ENCODE data around the gene AKNA.

The AKNA gene

DNA sequence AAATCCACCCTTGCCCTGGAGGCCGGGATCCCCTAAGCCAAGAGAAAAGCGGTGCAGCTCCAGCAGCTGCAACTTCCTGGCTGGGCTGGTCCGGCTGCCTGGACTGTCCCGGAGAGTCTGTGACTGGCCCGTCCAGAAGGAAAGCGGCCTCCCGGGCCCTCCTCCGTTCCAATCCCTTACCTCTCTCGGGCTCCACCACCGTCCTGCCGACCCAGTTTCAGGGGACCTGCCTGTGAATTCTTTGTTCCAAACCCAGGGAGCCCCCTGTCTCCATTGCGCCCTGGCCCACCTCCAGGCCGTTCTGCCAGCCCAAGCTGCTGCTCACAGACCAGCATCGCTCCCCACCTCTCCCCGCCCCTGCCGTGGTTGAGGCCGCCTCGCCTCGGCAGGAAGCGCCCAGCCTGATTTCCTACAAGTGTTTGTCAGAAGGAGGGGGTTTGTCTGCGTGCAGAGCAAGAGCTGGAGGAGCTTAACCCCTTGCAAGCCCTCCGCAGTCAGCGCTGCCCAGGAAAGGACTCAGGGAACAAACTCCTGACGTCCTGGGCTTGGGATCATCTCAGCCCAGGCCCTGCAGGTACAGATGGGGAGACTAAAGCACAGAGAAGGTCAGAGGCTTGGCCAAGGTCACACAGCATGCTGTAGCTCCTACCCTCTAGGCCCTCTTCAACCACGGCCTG, at the start of gene AKNA:
Gene AKNA, minus strand, starts transcription at position 303 of the 677 bp plus-strand sequence. CDS start 6,649 bp downstream, outside the sequence.
- DNase-seq: peak; percentile 74 to 85 (median 78)

DNA sequence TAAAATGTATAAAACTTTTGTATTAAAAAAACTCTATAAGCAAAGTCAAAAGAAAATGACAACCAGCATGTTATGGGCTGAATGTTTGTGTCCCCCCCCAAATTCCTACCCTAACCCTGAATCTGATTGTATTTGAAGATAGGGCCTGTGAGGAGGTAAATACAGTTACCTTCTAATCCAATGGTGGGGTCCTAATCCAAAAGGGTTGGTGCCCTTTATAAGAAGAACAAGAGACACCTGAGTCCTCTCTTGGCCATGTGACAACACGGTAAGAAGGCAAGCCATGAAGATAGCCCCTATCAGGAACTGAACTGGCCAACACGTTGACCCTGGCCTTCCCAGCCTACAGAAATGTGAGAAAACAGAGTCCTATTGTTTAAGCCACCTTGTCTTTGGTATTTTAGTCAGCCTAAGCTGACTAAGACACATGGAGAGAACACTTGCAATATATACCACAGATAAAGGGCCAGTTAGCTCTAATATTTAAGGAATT, 49.7 kb upstream of the AKNA start:
- DNase-seq: no peak

DNA sequence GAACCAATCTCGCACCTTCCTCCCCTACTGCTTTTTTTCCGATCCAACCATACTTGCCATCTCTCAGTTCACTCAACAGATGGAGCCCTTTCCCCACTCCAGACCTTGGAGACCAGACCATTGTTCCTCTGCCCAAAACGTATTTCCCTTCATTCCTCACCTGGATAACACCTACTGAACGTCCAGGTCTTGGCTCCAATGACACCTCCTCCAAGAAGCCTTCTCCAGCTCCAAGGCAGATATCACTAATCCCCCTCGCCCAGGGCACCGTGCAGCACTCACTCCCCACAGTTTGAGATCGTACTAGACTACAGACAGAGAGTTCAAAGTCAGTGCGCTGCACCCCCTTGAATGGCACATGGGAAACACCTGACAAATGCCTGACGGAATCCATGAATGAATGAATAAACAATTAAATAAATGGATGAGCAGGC, 47.1 kb upstream of the AKNA start:
- peak in 2 of 6 experiments; percentile 4 to 10 for DNase-seq

GRCh38 chr9:114433720-114434255, 46.0 kb upstream of the AKNA start:
- DNase-seq: peak in 1 of 6 experiments; percentile 14

DNA sequence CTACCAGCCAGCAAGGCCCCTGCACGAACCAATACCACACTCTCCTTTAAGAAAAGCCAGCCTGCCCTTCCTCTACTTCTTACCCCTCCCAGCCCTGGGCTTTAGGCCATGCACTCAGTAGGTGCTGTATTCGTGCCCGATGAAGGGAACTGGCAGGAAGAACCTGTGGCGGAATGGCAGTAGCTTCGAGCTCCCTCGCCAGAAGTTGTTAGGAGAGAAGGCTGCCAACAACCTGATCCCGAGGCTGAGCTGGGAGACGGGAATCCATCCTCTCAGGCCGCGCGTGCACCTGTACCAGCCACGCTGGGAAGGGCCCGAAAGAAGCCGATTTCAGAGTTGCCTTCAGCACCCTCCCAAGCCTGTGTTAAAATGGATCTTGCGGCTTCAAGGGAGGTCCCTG, 45.3 kb upstream of the AKNA start:
- no peak for DNase-seq

DNA sequence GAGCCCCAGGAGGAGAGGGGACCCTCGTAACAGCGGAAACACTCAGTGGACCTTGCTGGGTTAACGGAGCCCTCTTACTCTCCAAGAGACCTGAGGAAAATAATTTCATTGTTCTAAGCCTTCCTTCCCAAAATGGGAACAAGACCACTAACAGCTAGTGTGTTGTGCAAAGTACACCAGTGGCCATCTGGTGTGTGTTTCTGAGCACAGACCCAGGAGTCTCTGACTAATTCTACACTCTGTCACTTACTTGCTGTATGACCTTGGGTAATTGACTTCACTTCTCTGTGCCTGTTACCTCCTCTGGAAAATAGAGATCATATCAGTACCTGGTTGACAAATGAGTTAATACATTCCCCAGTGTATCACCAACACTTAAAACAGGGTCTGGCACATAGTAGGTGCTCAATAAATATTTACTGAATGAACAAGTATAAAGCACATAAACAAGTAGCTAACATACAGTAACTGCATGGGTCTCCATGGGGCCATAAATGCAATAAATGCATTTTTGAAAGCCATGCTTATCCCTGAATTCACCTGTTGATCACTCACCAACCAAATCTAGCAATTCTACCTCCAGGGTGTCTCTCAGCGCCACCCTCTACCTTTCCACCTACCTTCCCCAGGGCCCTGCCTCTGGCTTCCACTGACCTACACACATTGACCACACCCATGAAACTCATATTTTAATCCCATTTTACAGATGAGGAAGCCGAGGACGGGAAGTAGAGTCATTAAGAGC, 44.7 kb upstream of the AKNA start:
- no peak for DNase-seq

- no peak for DNase-seq
These were observed 44.0 kb upstream of the AKNA start for GRCh38 chr9:114431770-114432169.

DNA sequence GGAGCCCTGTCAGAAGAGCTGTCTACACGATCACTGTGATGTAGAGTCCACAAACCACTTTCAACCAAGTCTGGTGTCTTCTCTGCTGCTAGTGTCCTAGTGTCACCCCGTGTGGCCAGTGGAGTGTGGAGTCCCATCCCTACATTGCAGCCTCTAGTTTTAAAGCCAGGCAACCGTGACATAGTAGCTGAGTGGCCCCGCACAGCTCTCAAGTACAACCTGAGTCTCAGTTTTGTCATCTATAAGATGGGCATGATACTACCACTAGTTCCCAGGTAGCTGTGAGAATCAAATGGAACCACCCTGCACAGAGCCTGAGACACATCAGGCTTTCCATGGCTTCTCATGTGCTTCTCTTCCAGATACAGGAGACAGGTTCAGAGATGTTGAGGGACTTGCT, 43.2 kb upstream of the AKNA start:
- DNase-seq: no peak

GRCh38 chr9:114430457-114430856, 42.7 kb upstream of the AKNA start:
- no peak for DNase-seq

GRCh38 chr9:114429488-114429887, 41.7 kb upstream of the AKNA start:
- DNase-seq: no peak

GRCh38 chr9:114428466-114428865, 40.7 kb upstream of the AKNA start:
- no peak for DNase-seq

- no peak for DNase-seq
These were observed 39.9 kb upstream of the AKNA start for GRCh38 chr9:114427644-114428043.

- no peak for DNase-seq
These were observed 38.5 kb upstream of the AKNA start for GRCh38 chr9:114426046-114426948.

DNA sequence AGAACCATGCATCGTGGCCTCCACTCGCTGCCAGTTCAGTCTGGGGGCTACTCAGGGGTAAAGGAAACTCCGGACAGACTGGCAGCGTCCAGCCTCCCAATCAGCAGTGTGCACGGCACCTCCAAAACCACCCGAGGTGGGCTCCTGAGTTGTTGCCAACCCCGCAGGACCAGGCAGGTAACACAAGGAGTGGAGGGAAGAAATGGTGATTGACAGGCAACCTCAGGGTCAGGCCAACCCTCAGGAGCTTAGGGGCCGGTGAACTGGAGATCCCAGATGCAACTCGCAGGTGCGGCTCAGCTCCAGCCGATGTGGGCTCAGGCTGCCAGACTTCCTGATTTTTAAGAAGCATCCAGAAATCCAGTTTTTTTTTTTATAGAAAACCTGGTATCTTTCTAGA, 37.3 kb upstream of the AKNA start:
- DNase-seq: no peak

- no peak for DNase-seq
These were observed 36.3 kb upstream of the AKNA start for GRCh38 chr9:114424126-114424525.

- no peak for DNase-seq
These were observed 35.4 kb upstream of the AKNA start for GRCh38 chr9:114423181-114423580.

DNA sequence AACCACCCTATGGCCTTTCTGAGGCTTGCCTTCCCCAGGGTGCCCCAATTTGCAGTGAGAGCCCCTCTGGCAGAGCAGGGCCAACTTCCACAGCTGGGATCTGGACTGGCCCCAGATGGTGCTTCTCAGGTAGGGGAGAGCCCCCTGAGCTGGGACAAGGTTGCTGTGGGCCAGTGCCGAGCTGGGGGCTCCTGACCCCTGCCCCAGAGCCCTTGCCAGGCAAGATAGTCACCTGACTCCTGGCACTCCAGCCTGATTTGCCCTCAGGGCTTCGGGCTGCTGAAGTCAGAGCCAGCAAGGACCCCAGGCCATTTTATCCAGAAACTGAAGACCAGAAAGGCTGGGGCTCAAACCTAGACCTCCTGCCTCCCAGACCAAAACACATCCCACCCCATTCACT, 33.4 kb upstream of the AKNA start:
- DNase-seq: no peak

GRCh38 chr9:114419796-114420195, 32.0 kb upstream of the AKNA start:
- no peak for DNase-seq

DNA sequence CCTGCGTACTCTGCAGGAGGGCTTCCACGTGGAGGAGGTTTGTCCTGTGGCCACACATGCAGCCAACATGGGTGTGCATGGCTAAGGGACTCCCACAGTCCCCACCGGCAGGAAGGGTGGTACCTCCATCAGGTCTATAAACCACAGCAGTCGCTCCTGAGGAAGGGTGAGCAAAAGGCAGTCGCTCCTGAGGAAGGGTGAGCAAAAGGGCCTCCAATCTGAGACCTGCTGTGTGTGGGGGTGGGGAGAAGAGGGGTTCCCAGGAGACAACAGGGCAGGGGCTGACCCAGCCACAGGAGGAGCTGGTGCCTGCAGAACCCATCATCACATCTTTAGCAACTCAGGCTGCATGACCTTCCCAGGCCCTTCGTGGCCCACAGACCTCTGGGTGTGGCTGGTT, 30.3 kb upstream of the AKNA start:
- no peak for DNase-seq

DNA sequence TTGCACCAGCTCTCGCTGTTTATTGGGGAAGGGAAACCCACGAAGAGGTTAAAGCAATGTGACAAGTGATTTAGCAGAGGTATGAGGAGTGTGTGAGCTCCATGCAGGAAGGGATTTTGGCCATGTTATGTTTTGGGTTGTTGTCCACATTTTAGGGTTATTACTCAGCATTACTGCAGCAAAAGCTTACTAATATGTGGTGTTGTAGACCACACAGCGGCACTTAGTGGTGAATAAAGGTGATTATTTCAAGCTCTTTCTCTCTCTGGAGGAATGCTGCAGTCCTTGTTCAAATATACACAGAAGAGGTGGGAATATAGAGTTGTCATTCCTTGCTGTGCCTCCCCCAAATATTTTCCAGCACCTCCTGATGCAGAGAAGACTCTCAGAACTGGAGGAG, 29.7 kb upstream of the AKNA start:
- DNase-seq: no peak

GRCh38 chr9:114416906-114417305, 29.1 kb upstream of the AKNA start:
- DNase-seq: no peak

- no peak for DNase-seq
These were observed 28.5 kb upstream of the AKNA start for GRCh38 chr9:114416290-114416689.

- DNase-seq: no peak
These were observed 26.6 kb upstream of the AKNA start for GRCh38 chr9:114414346-114414745.

All from stimulated activated naive CD4-positive, alpha-beta T cell (primary cell).